K562 (cell line): ENCODE measurements around the gene FXYD4. TPM values are rescaled to one million over a fixed set of nuclear protein-coding genes. Genes with fewer than 3 reads are reported as not detected.

Source experiments
- BDP1 ChIP-seq: IDR thresholded peaks from 3 replicates; pipeline ENCODE4 v1.6.1; 2011; ENCODE audit not compliant: insufficient read length, insufficient read depth
- BHLHE40 ChIP-seq: IDR thresholded peaks from 2 replicates; pipeline ENCODE4 v1.6.1; 2011; ENCODE audit warnings: low read length, improper control_type of control experiment
- CSDE1 ChIP-seq, 2 experiments: fragments of 450-650 bp; IDR thresholded peaks; 2 replicates each; pipeline ENCODE4 v1.6.1; 2016; ENCODE audit warnings: mild to moderate bottlenecking in 1 of 2
- ESRRA ChIP-seq: fragments of 450-650 bp; IDR thresholded peaks from 2 replicates; pipeline ENCODE4 v1.6.1; 2014; ENCODE audit warnings: low read depth, mild to moderate bottlenecking, moderate library complexity, borderline replicate concordance
- FOXA3 ChIP-seq, 2 experiments: fragments of 450-650 bp in 1 of 2; sonication (generic) in 1 of 2; formaldehyde crosslinking; IDR thresholded peaks in 1 of 2; conservative IDR thresholded peaks in 1 of 2; 2 replicates each; pipeline versions ENCODE4 v1.4.0 to v1.8.0; 2020 to 2022; ENCODE audit warnings: mild to moderate bottlenecking in 2 of 2, missing genetic modification reagents in 1 of 2
- GABPB1 ChIP-seq: sonication (generic); formaldehyde crosslinking; IDR thresholded peaks from 2 replicates; pipeline ENCODE4 v1.8.0; 2022; ENCODE audit warnings: mild to moderate bottlenecking, missing genetic modification reagents
- KAT2B ChIP-seq: IDR thresholded peaks from one replicate; pipeline ENCODE4 v1.6.1; 2012; ENCODE audit warnings: low read depth, mild to moderate bottlenecking, control low read depth, inconsistent platforms, low read length, moderate library complexity
- MCM3 ChIP-seq: fragments of 450-650 bp; IDR thresholded peaks from 2 replicates; pipeline ENCODE4 v1.6.1; 2016
- PCBP2 ChIP-seq: fragments of 200-400 bp; formaldehyde crosslinking; IDR thresholded peaks from 2 replicates; pipeline ENCODE4 v1.6.1; 2018; ENCODE audit warnings: low read length, low read depth, mild to moderate bottlenecking, moderate library complexity; ENCODE audit not compliant: poor library complexity, severe bottlenecking
- TGIF2 ChIP-seq: sonication (generic); formaldehyde crosslinking; IDR thresholded peaks from 2 replicates; pipeline ENCODE4 v1.8.1; 2022; ENCODE audit warnings: mild to moderate bottlenecking, missing genetic modification reagents, moderate library complexity
- ZNF23 ChIP-seq: fragments of 250-450 bp; sonication (Bioruptor Pico); IDR thresholded peaks from 2 replicates; pipeline ENCODE4 v1.4.0; 2020; ENCODE audit warnings: mild to moderate bottlenecking
- ZNF507 ChIP-seq: conservative IDR thresholded peaks from 2 replicates; pipeline ENCODE4 v1.6.1; 2017; ENCODE audit warnings: missing genetic modification characterization, missing compliant biosample characterization
- ZNF830 ChIP-seq: fragments of 250-450 bp; sonication (Bioruptor Pico); IDR thresholded peaks from 2 replicates; pipeline ENCODE4 v1.5.0; 2021; ENCODE audit warnings: mild to moderate bottlenecking
- polyA plus RNA-seq, 8 experiments: library from polyadenylated mRNA; depleted of rRNA in 4 of 8; stranded (reverse) in 5 of 8; unstranded in 3 of 8; fragments of >200 nt; fragmentation: Nextera tagmentation in 2 of 8; fragmentation: Illumina TruSeq in 1 of 8; extraction: Ambion mirVana in 2 of 8; extraction: Trizol in 1 of 8; gene quantifications; 2 replicates each; pipeline versions ENCODE4 v1.2.1 to v1.2.3, GENCODE V29; 2011 to 2014; ENCODE audit warnings: inconsistent platforms in 1 of 8, missing spikeins in 1 of 8
- total RNA-seq, 7 experiments: library from RNA; depleted of rRNA in 6 of 7; stranded (reverse); fragments of >200 nt in 6 of 7; fragmentation: Illumina TruSeq in 2 of 7; extraction: Trizol in 2 of 7; gene quantifications; 2 replicates each; pipeline versions ENCODE4 v1.2.1 to v1.2.3, GENCODE V29; 2011 to 2021; ENCODE audit warnings: low replicate concordance in 1 of 7
- TF ChIP-seq, protein P1 (sequence below): IDR thresholded peaks from 3 replicates; pipeline ENCODE4 v1.6.1; 2011; ENCODE audit warnings: borderline replicate concordance, mild to moderate bottlenecking, moderate library complexity; ENCODE audit not compliant: insufficient read length; ENCODE audit errors: extremely low read depth
- TF ChIP-seq, protein P2 (sequence below): IDR thresholded peaks from 2 replicates; pipeline ENCODE4 v1.6.1; 2016; ENCODE audit warnings: missing genetic modification characterization, missing compliant biosample characterization
- TF ChIP-seq, protein P3 (sequence below): sonication (generic); formaldehyde crosslinking; IDR thresholded peaks from 2 replicates; pipeline ENCODE4 v1.8.1; 2023; ENCODE audit warnings: mild to moderate bottlenecking, missing genetic modification reagents
- TF ChIP-seq, protein P4 (sequence below), 2 experiments: IDR thresholded peaks in 1 of 2; conservative IDR thresholded peaks in 1 of 2; 2 replicates each; pipeline ENCODE4 v1.6.1; 2016; ENCODE audit warnings: low read depth in 2 of 2, mild to moderate bottlenecking in 1 of 2, missing compliant biosample characterization in 1 of 2, missing genetic modification characterization in 1 of 2, moderate library complexity in 1 of 2

The FXYD4 gene
- total and polyA plus RNA-seq, 9 of the 15 experiments (the other 6 are each of a cell fraction or from before 2014, with no cell fraction given) = not detected

DNA sequence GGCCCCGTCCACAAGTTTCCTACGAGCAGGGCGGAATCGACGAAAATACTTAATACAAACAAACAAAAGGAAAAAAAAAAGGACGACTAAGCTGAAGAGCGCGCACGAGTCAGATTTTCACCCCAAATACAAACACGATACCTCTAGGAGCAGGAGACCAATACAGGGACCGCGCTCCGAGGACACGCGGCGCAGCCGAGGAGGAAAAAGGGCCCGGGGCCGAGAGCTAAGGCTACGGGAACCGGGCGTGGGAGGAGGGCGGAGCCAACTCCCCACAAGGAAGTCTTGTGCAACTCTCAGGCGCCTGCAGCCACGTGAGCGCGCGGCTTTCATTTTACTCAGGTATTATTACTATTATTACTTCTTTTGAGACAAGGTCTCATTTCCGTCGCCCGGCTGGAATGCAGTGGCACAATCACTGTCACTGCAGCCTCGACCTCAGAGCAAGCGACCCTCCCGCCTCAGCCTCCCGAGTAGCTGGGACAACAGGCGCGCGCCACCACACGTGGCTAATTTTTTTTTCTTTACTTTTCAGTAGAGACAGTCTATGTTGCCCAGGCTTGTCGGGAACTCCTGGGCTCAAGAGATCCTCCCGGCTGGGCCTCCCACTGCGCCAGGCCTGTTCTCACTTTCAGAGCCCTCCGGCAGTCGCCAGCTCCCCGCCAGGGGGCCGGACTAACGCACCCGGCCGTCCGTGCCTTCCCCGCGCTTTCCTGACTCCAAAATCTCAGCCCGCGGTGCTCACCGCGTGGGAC lies 36.3 kb downstream of the FXYD4 start (continued):
- TF ChIP-seq CSDE1 (IDR thresholded peaks at IDR 0.05) (no peak), PCBP2 (no peak), ESRRA (no peak; the same call in 1 of the 2 replicates), ZNF507 (no peak), ZNF830 (CRISPR knock-in tag) (no peak), KAT2B (no peak), FOXA3 (CRISPR knock-in tag; conservative IDR thresholded peaks at IDR 0.05 in 1 of 2, IDR thresholded peaks at IDR 0.05 in 1 of 2) (peak in 1 of 2 experiments; percentile 72; a peak in 1 of 4 replicates), BDP1 (no peak), TGIF2 (CRISPR knock-in tag) (no peak; the same call in 1 of the 2 replicates), MCM3 (no peak), GABPB1 (no peak; the same call in 1 of the 2 replicates), BHLHE40 (peak; percentile 98), ZNF23 (CRISPR knock-in tag) (no peak)
- TF ChIP-seq, protein P1, sequence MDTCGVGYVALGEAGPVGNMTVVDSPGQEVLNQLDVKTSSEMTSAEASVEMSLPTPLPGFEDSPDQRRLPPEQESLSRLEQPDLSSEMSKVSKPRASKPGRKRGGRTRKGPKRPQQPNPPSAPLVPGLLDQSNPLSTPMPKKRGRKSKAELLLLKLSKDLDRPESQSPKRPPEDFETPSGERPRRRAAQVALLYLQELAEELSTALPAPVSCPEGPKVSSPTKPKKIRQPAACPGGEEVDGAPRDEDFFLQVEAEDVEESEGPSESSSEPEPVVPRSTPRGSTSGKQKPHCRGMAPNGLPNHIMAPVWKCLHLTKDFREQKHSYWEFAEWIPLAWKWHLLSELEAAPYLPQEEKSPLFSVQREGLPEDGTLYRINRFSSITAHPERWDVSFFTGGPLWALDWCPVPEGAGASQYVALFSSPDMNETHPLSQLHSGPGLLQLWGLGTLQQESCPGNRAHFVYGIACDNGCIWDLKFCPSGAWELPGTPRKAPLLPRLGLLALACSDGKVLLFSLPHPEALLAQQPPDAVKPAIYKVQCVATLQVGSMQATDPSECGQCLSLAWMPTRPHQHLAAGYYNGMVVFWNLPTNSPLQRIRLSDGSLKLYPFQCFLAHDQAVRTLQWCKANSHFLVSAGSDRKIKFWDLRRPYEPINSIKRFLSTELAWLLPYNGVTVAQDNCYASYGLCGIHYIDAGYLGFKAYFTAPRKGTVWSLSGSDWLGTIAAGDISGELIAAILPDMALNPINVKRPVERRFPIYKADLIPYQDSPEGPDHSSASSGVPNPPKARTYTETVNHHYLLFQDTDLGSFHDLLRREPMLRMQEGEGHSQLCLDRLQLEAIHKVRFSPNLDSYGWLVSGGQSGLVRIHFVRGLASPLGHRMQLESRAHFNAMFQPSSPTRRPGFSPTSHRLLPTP = no peak
- TF ChIP-seq, protein P2, sequence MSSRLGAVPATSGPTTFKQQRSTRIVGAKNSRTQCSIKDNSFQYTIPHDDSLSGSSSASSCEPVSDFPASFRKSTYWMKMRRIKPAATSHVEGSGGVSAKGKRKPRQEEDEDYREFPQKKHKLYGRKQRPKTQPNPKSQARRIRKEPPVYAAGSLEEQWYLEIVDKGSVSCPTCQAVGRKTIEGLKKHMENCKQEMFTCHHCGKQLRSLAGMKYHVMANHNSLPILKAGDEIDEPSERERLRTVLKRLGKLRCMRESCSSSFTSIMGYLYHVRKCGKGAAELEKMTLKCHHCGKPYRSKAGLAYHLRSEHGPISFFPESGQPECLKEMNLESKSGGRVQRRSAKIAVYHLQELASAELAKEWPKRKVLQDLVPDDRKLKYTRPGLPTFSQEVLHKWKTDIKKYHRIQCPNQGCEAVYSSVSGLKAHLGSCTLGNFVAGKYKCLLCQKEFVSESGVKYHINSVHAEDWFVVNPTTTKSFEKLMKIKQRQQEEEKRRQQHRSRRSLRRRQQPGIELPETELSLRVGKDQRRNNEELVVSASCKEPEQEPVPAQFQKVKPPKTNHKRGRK (tag) = no peak
- TF ChIP-seq, protein P3, sequence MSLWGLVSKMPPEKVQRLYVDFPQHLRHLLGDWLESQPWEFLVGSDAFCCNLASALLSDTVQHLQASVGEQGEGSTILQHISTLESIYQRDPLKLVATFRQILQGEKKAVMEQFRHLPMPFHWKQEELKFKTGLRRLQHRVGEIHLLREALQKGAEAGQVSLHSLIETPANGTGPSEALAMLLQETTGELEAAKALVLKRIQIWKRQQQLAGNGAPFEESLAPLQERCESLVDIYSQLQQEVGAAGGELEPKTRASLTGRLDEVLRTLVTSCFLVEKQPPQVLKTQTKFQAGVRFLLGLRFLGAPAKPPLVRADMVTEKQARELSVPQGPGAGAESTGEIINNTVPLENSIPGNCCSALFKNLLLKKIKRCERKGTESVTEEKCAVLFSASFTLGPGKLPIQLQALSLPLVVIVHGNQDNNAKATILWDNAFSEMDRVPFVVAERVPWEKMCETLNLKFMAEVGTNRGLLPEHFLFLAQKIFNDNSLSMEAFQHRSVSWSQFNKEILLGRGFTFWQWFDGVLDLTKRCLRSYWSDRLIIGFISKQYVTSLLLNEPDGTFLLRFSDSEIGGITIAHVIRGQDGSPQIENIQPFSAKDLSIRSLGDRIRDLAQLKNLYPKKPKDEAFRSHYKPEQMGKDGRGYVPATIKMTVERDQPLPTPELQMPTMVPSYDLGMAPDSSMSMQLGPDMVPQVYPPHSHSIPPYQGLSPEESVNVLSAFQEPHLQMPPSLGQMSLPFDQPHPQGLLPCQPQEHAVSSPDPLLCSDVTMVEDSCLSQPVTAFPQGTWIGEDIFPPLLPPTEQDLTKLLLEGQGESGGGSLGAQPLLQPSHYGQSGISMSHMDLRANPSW (CRISPR knock-in tag) = peak; percentile 40; the same call in 1 of the 2 replicates
- TF ChIP-seq, protein P4, sequence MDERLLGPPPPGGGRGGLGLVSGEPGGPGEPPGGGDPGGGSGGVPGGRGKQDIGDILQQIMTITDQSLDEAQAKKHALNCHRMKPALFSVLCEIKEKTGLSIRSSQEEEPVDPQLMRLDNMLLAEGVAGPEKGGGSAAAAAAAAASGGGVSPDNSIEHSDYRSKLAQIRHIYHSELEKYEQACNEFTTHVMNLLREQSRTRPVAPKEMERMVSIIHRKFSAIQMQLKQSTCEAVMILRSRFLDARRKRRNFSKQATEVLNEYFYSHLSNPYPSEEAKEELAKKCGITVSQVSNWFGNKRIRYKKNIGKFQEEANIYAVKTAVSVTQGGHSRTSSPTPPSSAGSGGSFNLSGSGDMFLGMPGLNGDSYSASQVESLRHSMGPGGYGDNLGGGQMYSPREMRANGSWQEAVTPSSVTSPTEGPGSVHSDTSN (CRISPR knock-in tag; IDR thresholded peaks at IDR 0.05; ENCODE audit: low read depth) = no peak
- TF ChIP-seq, protein P4 (tag; conservative IDR thresholded peaks at IDR 0.05; ENCODE audit: low read depth) = no peak
